Right cardiac atrium (tissue), 5 donors: ENCODE data around the gene MFSD12. TPM values are rescaled to one million over a fixed set of nuclear protein-coding genes. Genes with fewer than 3 reads are reported as not detected.

Experiments
- ATAC-seq, 2 donors: fragments of 200-7000 bp; cut with Tn5 transposase; one replicate each; pipeline versions ENCODE4 v1.8.0 to v1.9.1; 2020; ENCODE audit warnings: moderate library complexity in 2 of 2, mild to moderate bottlenecking in 1 of 2
- DNase-seq, 3 donors: peaks; one replicate each; pipeline ENCODE4 v3.0.0-alpha.2; 2020
- H3K27ac ChIP-seq: one replicate; pipeline ENCODE4 v1.5.1; 2013; ENCODE audit warnings: mild to moderate bottlenecking, low read length, control low read depth, moderate library complexity
- H3K27me3 ChIP-seq: one replicate; pipeline ENCODE4 v1.6.1; 2013; ENCODE audit not compliant: control insufficient read depth, insufficient read depth
- H3K4me1 ChIP-seq: one replicate; pipeline ENCODE4 v1.6.1; 2013; ENCODE audit warnings: low read length; ENCODE audit not compliant: control insufficient read depth, insufficient read depth
- H3K4me3 ChIP-seq: one replicate; pipeline ENCODE4 v1.5.1; 2013; ENCODE audit warnings: low read length, control low read depth
- H3K9me3 ChIP-seq: one replicate; pipeline ENCODE4 v1.6.1; 2013; ENCODE audit warnings: low read length; ENCODE audit not compliant: control insufficient read depth
- WGBS: extraction: QIAGEN DNeasy Blood & Tissue Kit; methylation state at CpG from one replicate; pipeline ENCODE4 v1.1.7; 2013; 5-methylcytosine and 5-hydroxymethylcytosine counted together
- intact Hi-C, 4 donors: fragments of 100-400 bp; cut with DNase I; formaldehyde crosslinking; loops; one replicate each; pipeline versions ENCODE4 v1.11.0 to v1.14.0; 2022 to 2023
- long read RNA-seq, 4 donors: library from polyadenylated mRNA; unstranded; transcript quantifications; one replicate each; pipeline ENCODE4 v2.0.0, GENCODE V29; 2020 to 2021
- polyA plus RNA-seq: library from polyadenylated mRNA; stranded (reverse); fragments of 200-250 nt; gene quantifications from one replicate; pipeline ENCODE4 v1.2.3, GENCODE V29; 2013
- total RNA-seq, 4 donors: library from RNA; stranded (reverse); fragmentation: NEBNext Ultra II Directional; extraction: Animal tissue kit (Norgen Biotek cat#: 25700); gene quantifications; one replicate each; pipeline ENCODE4 v1.2.1, GENCODE V29; 2021
- donor health status: healthy with polysubstance abuse.
- donor health status: DM: no; HTN: yes; CAD: no.
- donor health status: DM: no; HTN: no; CAD: no.
- donor health status: DM: no; HTN: yes; CAD: no; lungs with severe emphysema.
- donor health status: DM: yes; HTN: yes; CAD: no.

MFSD12 gene
- total RNA-seq (10 to 100 TPM; 20.6 to 31.7 (median 29.6) TPM), polyA plus RNA-seq (21.3 TPM)
- long read RNA-seq, donor 1, transcript MFSD12-201 (10 exons, 2,124 nt), result major isoform, 12 of 43 reads
- long read RNA-seq, donor 1, partial matches to known transcripts, result 9 of 43 reads
- long read RNA-seq, donor 1, other reads (novel, unspliced or antisense), result 19 of 43 reads
- long read RNA-seq, donor 2, transcript MFSD12-201 (10 exons, 2,124 nt), result major isoform, 10 of 26 reads
- long read RNA-seq, donor 2, partial matches to known transcripts, result 3 of 26 reads
- long read RNA-seq, donor 2, other reads (novel, unspliced or antisense), result 13 of 26 reads
- long read RNA-seq, donor 3, transcript MFSD12-201 (10 exons, 2,124 nt), result major isoform, 15 of 92 reads
- long read RNA-seq, donor 3, partial matches to known transcripts, result 33 of 92 reads
- long read RNA-seq, donor 3, other reads (novel, unspliced or antisense), result 43 of 92 reads
- long read RNA-seq, donor 4, transcript MFSD12-201 (10 exons, 2,124 nt), result major isoform, 5 of 17 reads
- long read RNA-seq, donor 4, partial matches to known transcripts, result 1 of 17 reads
- long read RNA-seq, donor 4, other reads (novel, unspliced or antisense), result 10 of 17 reads

DNA sequence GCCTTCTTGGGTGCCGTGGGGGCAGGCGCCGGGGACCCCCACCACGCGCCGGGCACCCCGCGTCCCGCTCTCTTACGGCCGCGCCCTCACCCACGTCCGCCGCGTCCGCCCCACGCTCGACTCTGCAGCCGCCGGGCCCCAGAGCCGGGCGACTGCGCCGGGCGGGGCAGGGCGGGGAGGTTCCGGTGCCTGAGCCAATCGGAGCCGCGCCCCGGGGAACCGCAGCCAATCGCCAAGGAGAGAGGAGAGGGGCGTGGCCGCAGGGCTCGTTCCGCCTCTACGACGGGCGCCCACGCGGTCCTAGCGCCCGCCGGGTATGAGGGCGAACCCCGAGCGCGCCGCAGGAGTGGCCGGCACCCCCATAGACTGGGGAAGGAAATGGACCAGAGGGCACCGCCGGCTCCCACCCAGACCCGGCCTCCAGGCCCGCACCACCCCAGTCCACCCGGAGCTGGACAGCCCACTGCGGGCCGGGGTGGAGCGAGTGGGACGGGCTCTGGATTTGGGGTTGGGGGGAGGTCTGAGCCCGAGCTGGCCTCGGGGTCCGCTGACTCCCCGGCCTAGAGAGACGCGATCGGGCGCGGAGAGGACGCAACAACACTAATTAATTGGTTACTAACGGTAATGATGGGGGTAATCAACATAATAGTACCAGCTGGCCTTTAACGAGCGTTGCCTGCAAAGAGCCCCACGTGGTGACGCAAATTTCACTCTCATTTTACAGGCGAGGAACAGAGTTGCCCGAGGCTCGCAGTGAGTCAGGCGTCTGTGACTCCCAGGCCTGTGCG lies at the start of gene MFSD12:
Gene MFSD12 (minus strand): TSS at position 126 of the 788 bp plus-strand sequence. CDS start 183 bp downstream, outside the sequence.
- 1% methylated on average over 81 of the region's 81 CpGs for WGBS
- intact Hi-C loops, result no loop called here
- Histone ChIP-seq H3K4me3 (peak within 1 kb of the TSS; percentile 89), H3K9me3 (no peaks in the 10 kb centered on the region), H3K4me1 (peaks cover 2% of the 10 kb centered on the region), H3K27me3 (no peaks in the 10 kb centered on the region), H3K27ac (peak within 1 kb of the TSS; percentile 19)
- ATAC-seq (peak; percentile 97 to 98), DNase-seq (peak; percentile 96 to 98 (median 98))

DNA sequence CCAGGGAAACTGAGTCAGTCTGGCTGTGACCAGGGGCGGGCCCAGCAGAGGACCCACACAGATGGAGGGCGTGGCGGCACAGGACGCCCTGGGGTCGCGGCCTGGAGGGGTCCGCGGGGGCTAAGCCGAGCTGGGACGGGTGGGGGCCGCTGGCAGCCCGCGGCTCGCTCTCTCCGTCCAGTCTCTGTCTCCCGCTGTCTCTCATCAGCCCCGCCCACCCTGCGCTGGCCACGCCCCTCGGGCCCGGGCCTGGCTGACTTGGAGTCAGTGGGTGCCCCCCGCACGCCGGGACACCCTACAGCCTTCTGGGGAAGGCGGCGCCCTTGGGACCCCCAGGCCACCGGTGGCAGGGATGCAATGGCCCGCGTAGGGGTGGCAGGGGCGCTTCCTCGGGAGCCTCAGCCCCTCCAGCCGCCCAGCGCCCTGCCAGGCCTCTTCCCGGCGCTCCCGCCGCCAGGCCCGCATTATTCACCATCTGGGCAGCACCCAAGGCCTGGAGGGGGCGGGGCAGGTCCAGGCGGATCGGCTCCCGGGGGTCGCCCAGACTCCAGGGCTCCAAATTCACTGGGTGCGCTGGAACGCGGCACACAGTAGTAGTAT lies 49.4 kb upstream of the MFSD12 start, which contains the start of gene TBXA2R:
Gene TBXA2R (minus strand): TSS at position 186 of the 600 bp plus-strand sequence. CDS start 6,241 bp downstream, outside the sequence.
- Histone ChIP-seq H3K4me3 (peak within 1 kb of the TSS; percentile 71), H3K9me3 (no peaks in the 10 kb centered on the region), H3K4me1 (peaks cover 3% of the 10 kb centered on the region), H3K27ac (peak within 1 kb of the TSS; percentile 60), H3K27me3 (no peaks in the 10 kb centered on the region)
- intact Hi-C loops, result no loop called here
- peak; percentile 69 to 76 for ATAC-seq
- DNase-seq, result peak; percentile 83 to 95 (median 94)
- WGBS, result 2% methylated on average over 46 of the region's 46 CpGs

GRCh38 chr19:3606174-3606689 lies 48.8 kb upstream of the MFSD12 start:
- Histone ChIP-seq H3K27ac (peak overlapping the region; percentile 2), H3K27me3 (no peaks in the 10 kb centered on the region), H3K9me3 (no peaks in the 10 kb centered on the region), H3K4me3 (peak overlapping the region; percentile 71), H3K4me1 (peaks cover 3% of the 10 kb centered on the region)
- intact Hi-C loops, result no loop called here
- 10% methylated on average over 35 of the region's 35 CpGs for WGBS
- peak in 2 of 3 donors; percentile 77 to 78 for DNase-seq
- ATAC-seq, result peak; percentile 7 to 8

DNA sequence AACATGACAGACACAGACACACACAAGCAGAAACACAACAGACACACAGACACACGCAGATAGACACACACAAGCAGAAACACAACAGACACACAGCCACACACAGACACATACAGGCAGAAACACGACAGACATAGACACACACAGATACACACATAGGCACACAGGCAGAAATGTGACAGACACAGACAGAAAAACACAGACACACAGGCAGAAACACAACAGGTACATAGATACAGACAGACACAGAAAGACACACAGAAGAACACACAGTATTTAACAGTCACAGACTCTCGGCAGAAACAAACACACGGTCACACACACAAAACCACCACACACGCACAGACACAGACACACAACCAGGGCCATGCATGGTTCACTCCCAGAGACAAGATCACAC lies 48.4 kb upstream of the MFSD12 start:
- Histone ChIP-seq H3K4me3 (peak overlapping the region; percentile 71), H3K27ac (peak overlapping the region; percentile 2), H3K9me3 (no peaks in the 10 kb centered on the region), H3K4me1 (peaks cover 3% of the 10 kb centered on the region), H3K27me3 (no peaks in the 10 kb centered on the region)
- DNase-seq, result no peak
- 39% methylated on average over 5 of the region's 5 CpGs for WGBS
- no peak for ATAC-seq
- intact Hi-C loops, result no loop called here

GRCh38 chr19:3605361-3605760 lies 48.0 kb upstream of the MFSD12 start:
- ATAC-seq (no peak), DNase-seq (no peak)
- H3K4me1 ChIP-seq, result peaks cover 3% of the 10 kb centered on the region
- WGBS, result 56% methylated on average over 3 of the region's 3 CpGs
- H3K4me3 ChIP-seq, result peak overlapping the region; percentile 1
- H3K9me3 ChIP-seq, result no peaks in the 10 kb centered on the region
- intact Hi-C loops, result no loop called here
- no peaks in the 10 kb centered on the region for H3K27me3 ChIP-seq
- H3K27ac ChIP-seq, result no peak overlapping the region

- WGBS, result 47% methylated on average over 11 of the region's 11 CpGs
- ATAC-seq (no peak), DNase-seq (peak in 1 of 3 donors; percentile 50)
- Histone ChIP-seq H3K4me3 (peak overlapping the region; percentile 1), H3K27me3 (no peaks in the 10 kb centered on the region), H3K4me1 (peaks cover 3% of the 10 kb centered on the region), H3K27ac (no peak overlapping the region), H3K9me3 (no peaks in the 10 kb centered on the region)
- intact Hi-C loops, result no loop called here
Observed at GRCh38 chr19:3604987-3605343, 47.6 kb upstream of the MFSD12 start.

GRCh38 chr19:3604227-3604986 lies 47.0 kb upstream of the MFSD12 start:
- intact Hi-C loops, result no loop called here
- Histone ChIP-seq H3K4me3 (no peak overlapping the region), H3K27me3 (no peaks in the 10 kb centered on the region), H3K9me3 (no peaks in the 10 kb centered on the region), H3K4me1 (peaks cover 3% of the 10 kb centered on the region), H3K27ac (no peak overlapping the region)
- peak in 1 of 3 donors; percentile 33 for DNase-seq
- WGBS, result 75% methylated on average over 27 of the region's 27 CpGs
- ATAC-seq, result no peak

GRCh38 chr19:3603121-3603811 lies 45.9 kb upstream of the MFSD12 start:
- H3K9me3 ChIP-seq, result no peaks in the 10 kb centered on the region
- WGBS, result 64% methylated on average over 23 of the region's 23 CpGs
- no peak overlapping the region for H3K27ac ChIP-seq
- ATAC-seq (no peak), DNase-seq (peak in 1 of 3 donors; percentile 53)
- no peak overlapping the region for H3K4me3 ChIP-seq
- no peaks in the 10 kb centered on the region for H3K27me3 ChIP-seq
- H3K4me1 ChIP-seq, result peaks cover 3% of the 10 kb centered on the region
- intact Hi-C loops, result no loop called here

GRCh38 chr19:3601021-3601420 lies 43.6 kb upstream of the MFSD12 start:
- ATAC-seq, result no peak
- Histone ChIP-seq H3K27me3 (no peaks in the 10 kb centered on the region), H3K4me3 (no peak overlapping the region), H3K27ac (no peak overlapping the region), H3K4me1 (no peaks in the 10 kb centered on the region), H3K9me3 (no peaks in the 10 kb centered on the region)
- intact Hi-C loops, result no loop called here
- DNase-seq, result no peak
- 78% methylated on average over 12 of the region's 12 CpGs for WGBS
